HL-60/S4 treated with phorbol 12-myristate 13-acetate at 8.2 ng/mL for 4 days and 3 days (cell line): ENCODE data around the gene HMGB2.

ENCODE experiments used
- in situ Hi-C: fragments of 300-500 bp; cut with MboI; formaldehyde crosslinking; loops from 2 replicates; pipeline ENCODE4 v1.15.0; 2022; ENCODE audit warnings: low sequenced_read_pairs

HMGB2 gene

GRCh38 chr4:173334085-173334890 lies at the start of gene HMGB2:
HMGB2 (minus strand) TSS chr4:173334358; CDS start chr4:173333649, 709 bp downstream.
- in situ Hi-C loops = no loop called here

GRCh38 chr4:173382349-173382748 lies 48.2 kb upstream of the HMGB2 start:
- in situ Hi-C loops = no loop called here

- in situ Hi-C loops = no loop called here
Measured at GRCh38 chr4:173381610-173382009, 47.5 kb upstream of the HMGB2 start.

GRCh38 chr4:173380987-173381386 lies 46.8 kb upstream of the HMGB2 start:
- in situ Hi-C loops = no loop called here

- in situ Hi-C loops = no loop called here
Measured at GRCh38 chr4:173379929-173380328, 45.8 kb upstream of the HMGB2 start.

GRCh38 chr4:173374588-173374987 lies 40.4 kb upstream of the HMGB2 start:
- in situ Hi-C loops = no loop called here

- in situ Hi-C loops = no loop called here
Measured at GRCh38 chr4:173371292-173372192, 37.4 kb upstream of the HMGB2 start.

GRCh38 chr4:173370477-173371291 lies 36.5 kb upstream of the HMGB2 start, which contains the start of gene SAP30:
SAP30 (plus strand) TSS chr4:173370954; CDS start chr4:173371183, 229 bp downstream.
- in situ Hi-C loops = no loop called here

- in situ Hi-C loops = no loop called here
Measured at GRCh38 chr4:173370130-173370476, 35.9 kb upstream of the HMGB2 start.

- in situ Hi-C loops = no loop called here
Measured at GRCh38 chr4:173367946-173368345, 33.8 kb upstream of the HMGB2 start.

GRCh38 chr4:173367285-173367684 lies 33.1 kb upstream of the HMGB2 start:
- in situ Hi-C loops = no loop called here

GRCh38 chr4:173365359-173365996 lies 31.3 kb upstream of the HMGB2 start:
- in situ Hi-C loops = no loop called here

GRCh38 chr4:173362666-173363065 lies 28.5 kb upstream of the HMGB2 start:
- in situ Hi-C loops = no loop called here

GRCh38 chr4:173360587-173361221 lies 26.5 kb upstream of the HMGB2 start:
- in situ Hi-C loops = no loop called here

GRCh38 chr4:173357939-173358338 lies 23.8 kb upstream of the HMGB2 start:
- in situ Hi-C loops = no loop called here

GRCh38 chr4:173347467-173347866 lies 13.3 kb upstream of the HMGB2 start:
- in situ Hi-C loops = no loop called here

GRCh38 chr4:173346074-173346473 lies 11.9 kb upstream of the HMGB2 start:
- in situ Hi-C loops = no loop called here

GRCh38 chr4:173345648-173346047 lies 11.5 kb upstream of the HMGB2 start:
- in situ Hi-C loops = no loop called here

GRCh38 chr4:173343832-173344397 lies 9.8 kb upstream of the HMGB2 start:
- in situ Hi-C loops = no loop called here

- in situ Hi-C loops = no loop called here
Measured at GRCh38 chr4:173337463-173337862, 3.3 kb upstream of the HMGB2 start.
